Measurements from ENCODE around the gene PDIK1L.

DNA sequence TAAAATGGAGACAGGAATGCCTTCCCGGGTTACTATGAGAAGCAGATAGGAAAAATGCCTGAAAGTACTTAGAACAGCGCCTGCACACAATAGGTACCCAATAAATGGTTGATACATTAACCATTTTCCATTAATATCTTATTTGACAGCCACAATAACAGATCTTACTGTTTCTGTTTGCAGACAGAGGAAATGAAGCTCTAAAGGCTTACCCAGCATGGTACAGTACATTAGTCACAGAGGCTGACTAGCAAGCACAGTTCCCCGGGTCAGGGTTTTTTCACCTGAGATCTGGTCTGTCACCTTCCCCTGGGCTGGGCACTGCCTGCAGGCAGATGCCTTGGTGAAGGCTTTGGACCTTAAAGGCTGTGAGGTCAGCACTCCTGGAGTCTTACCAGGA, 47.1 kb upstream of the PDIK1L start:
- TF ChIP-seq, protein P1, sequence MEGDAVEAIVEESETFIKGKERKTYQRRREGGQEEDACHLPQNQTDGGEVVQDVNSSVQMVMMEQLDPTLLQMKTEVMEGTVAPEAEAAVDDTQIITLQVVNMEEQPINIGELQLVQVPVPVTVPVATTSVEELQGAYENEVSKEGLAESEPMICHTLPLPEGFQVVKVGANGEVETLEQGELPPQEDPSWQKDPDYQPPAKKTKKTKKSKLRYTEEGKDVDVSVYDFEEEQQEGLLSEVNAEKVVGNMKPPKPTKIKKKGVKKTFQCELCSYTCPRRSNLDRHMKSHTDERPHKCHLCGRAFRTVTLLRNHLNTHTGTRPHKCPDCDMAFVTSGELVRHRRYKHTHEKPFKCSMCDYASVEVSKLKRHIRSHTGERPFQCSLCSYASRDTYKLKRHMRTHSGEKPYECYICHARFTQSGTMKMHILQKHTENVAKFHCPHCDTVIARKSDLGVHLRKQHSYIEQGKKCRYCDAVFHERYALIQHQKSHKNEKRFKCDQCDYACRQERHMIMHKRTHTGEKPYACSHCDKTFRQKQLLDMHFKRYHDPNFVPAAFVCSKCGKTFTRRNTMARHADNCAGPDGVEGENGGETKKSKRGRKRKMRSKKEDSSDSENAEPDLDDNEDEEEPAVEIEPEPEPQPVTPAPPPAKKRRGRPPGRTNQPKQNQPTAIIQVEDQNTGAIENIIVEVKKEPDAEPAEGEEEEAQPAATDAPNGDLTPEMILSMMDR (IDR thresholded peaks at IDR 0.05; ENCODE audit: insufficient read depth, low read depth, low read length), result no peak
- no peak for TF ChIP-seq EZH2 (IDR thresholded peaks at IDR 0.05; ENCODE audit: insufficient read depth, low read length)
